H1 (cell line): ENCODE results near the gene NLRC3. TPM values are rescaled to one million over a fixed set of nuclear protein-coding genes. Genes with fewer than 3 reads are reported as not detected.

ENCODE experiments used
- CTCF ChIA-PET: fragments of 300-600 bp; sonication (Branson Sonifier 250); formaldehyde crosslinking; loops from one replicate; lab custom pipeline; 2021; ENCODE audit not compliant: partially characterized antibody; lab: Charles Lee
- POLR2A ChIA-PET: fragments of 300-600 bp; sonication (Branson Sonifier 250); formaldehyde crosslinking; loops from one replicate; lab custom pipeline; 2021; ENCODE audit warnings: inconsistent platforms; ENCODE audit not compliant: partially characterized antibody; lab: Charles Lee
- DNase-seq, 2 experiments: peaks; one replicate each; pipeline versions ENCODE4 v3.0.0 to v3.0.0-alpha.2; 2010 to 2022; ENCODE audit warnings: low spot score in 2 of 2, low read depth in 1 of 2, mixed read lengths in 1 of 2
- FAIRE-seq: peaks from 2 replicates; lab custom pipeline; 2011; peaks lifted over from hg19 to GRCh38; lab: Jason Lieb, UNC
- H2AFZ ChIP-seq: 2 replicates; pipeline ENCODE4 v1.8.1; 2012; ENCODE audit warnings: low read length, inconsistent platforms
- H2AK5ac ChIP-seq: 2 replicates; pipeline ENCODE4 v1.6.1; 2013; ENCODE audit warnings: low read depth, low read length
- H2BK120ac ChIP-seq: replicated peaks from 2 replicates; pipeline ENCODE3; 2013; ENCODE audit warnings: low read depth, low read length, inconsistent platforms
- H2BK12ac ChIP-seq: 2 replicates; pipeline ENCODE4 v1.6.1; 2013; ENCODE audit warnings: low read depth, low read length
- H2BK15ac ChIP-seq: 2 replicates; pipeline ENCODE4 v1.6.1; 2013; ENCODE audit warnings: low read length
- H2BK20ac ChIP-seq: 2 replicates; pipeline ENCODE4 v1.6.1; 2013; ENCODE audit warnings: low read length
- H2BK5ac ChIP-seq: 2 replicates; pipeline ENCODE4 v1.6.1; 2013; ENCODE audit warnings: low read depth, low read length
- H3K14ac ChIP-seq: 2 replicates; pipeline ENCODE4 v1.6.1; 2013; ENCODE audit warnings: inconsistent platforms; ENCODE audit not compliant: insufficient read length
- H3K18ac ChIP-seq: 2 replicates; pipeline ENCODE4 v1.6.1; 2013; ENCODE audit warnings: low read length; ENCODE audit errors: extremely low read depth
- H3K23ac ChIP-seq: 2 replicates; pipeline ENCODE4 v1.6.1; 2013; ENCODE audit warnings: inconsistent platforms; ENCODE audit not compliant: insufficient read length
- H3K23me2 ChIP-seq: 2 replicates; pipeline ENCODE4 v1.6.1; 2013; ENCODE audit warnings: low read depth, low read length
- H3K27ac ChIP-seq: 2 replicates; pipeline ENCODE4 v1.6.1; 2011; ENCODE audit warnings: low read depth, low read length, inconsistent platforms
- H3K27me3 ChIP-seq, 4 experiments: replicated peaks in 1 of 4; 1 replicate in 1 of 4; 2 replicates in 3 of 4; pipeline versions ENCODE4 v1.6.1 to v1.8.1; 2011 to 2013; ENCODE audit warnings: low read length in 3 of 4, mild to moderate bottlenecking in 3 of 4, inconsistent platforms in 2 of 4, mixed read lengths in 2 of 4, moderate library complexity in 1 of 4; ENCODE audit not compliant: control insufficient read depth in 3 of 4, insufficient read depth in 3 of 4; ENCODE audit errors: extremely low read depth in 1 of 4
- H3K36me3 ChIP-seq, 4 experiments: 2 replicates each; pipeline versions ENCODE4 v1.6.1 to v1.8.1; 2011 to 2013; ENCODE audit warnings: mild to moderate bottlenecking in 4 of 4, low read length in 3 of 4, moderate library complexity in 2 of 4, control low read depth in 1 of 4, inconsistent platforms in 1 of 4; ENCODE audit not compliant: insufficient read depth in 4 of 4, control insufficient read depth in 2 of 4
- H3K4ac ChIP-seq: replicated peaks from 2 replicates; pipeline ENCODE3; 2013; ENCODE audit warnings: low read length, low read depth, mixed read lengths, inconsistent platforms; ENCODE audit not compliant: insufficient read length
- H3K4me1 ChIP-seq, 4 experiments: replicated peaks in 1 of 4; 1 replicate in 1 of 4; 2 replicates in 3 of 4; pipeline versions ENCODE4 v1.6.1 to v1.8.1; 2011 to 2013; ENCODE audit warnings: low read length in 3 of 4, inconsistent platforms in 2 of 4, mixed read lengths in 1 of 4; ENCODE audit not compliant: insufficient read depth in 4 of 4, control insufficient read depth in 3 of 4
- H3K4me2 ChIP-seq, 2 experiments: 2 replicates each; pipeline versions ENCODE4 v1.6.1 to v1.8.1; 2011 to 2013; ENCODE audit warnings: low read depth in 2 of 2, low read length in 2 of 2, control low read depth in 1 of 2, inconsistent platforms in 1 of 2, mild to moderate bottlenecking in 1 of 2; ENCODE audit not compliant: insufficient read depth in 1 of 2
- H3K4me3 ChIP-seq, 4 experiments: fragments of 200-600, 300-600 bp in 1 of 4; sonication (generic), shearing (Covaris generic), sonication (Bioruptor Twin) in 1 of 4; 2 replicates each; pipeline versions ENCODE4 v1.5.1 to v1.8.1; 2011 to 2016; ENCODE audit warnings: low read length in 4 of 4, low read depth in 3 of 4, control low read depth in 2 of 4, inconsistent platforms in 2 of 4, mild to moderate bottlenecking in 2 of 4, mixed read lengths in 1 of 4, moderate library complexity in 1 of 4; ENCODE audit not compliant: insufficient read depth in 2 of 4; ENCODE audit errors: extremely low read depth in 1 of 4
- H3K56ac ChIP-seq: replicated peaks from 2 replicates; pipeline ENCODE3; 2013; ENCODE audit warnings: low read depth, mild to moderate bottlenecking, mixed read lengths, low read length, inconsistent platforms; ENCODE audit not compliant: insufficient read length
- H3K79me1 ChIP-seq: 2 replicates; pipeline ENCODE4 v1.6.1; 2013; ENCODE audit warnings: low read depth, low read length, control low read depth
- H3K79me2 ChIP-seq, 2 experiments: 2 replicates each; pipeline versions ENCODE4 v1.6.1 to v1.8.1; 2012 to 2013; ENCODE audit warnings: low read length in 2 of 2, mild to moderate bottlenecking in 2 of 2, inconsistent platforms in 1 of 2; ENCODE audit not compliant: insufficient read depth in 2 of 2, control insufficient read depth in 1 of 2
- H3K9ac ChIP-seq, 4 experiments: replicated peaks in 1 of 4; 1 replicate in 1 of 4; 2 replicates in 3 of 4; pipeline versions ENCODE4 v1.6.1 to v1.8.1; 2011 to 2013; ENCODE audit warnings: low read depth in 3 of 4, low read length in 3 of 4, control low read depth in 2 of 4, mild to moderate bottlenecking in 2 of 4, moderate library complexity in 2 of 4, inconsistent platforms in 1 of 4; ENCODE audit errors: extremely low read depth in 1 of 4
- H3K9me3 ChIP-seq, 2 experiments: 2 replicates each; pipeline versions ENCODE4 v1.6.1 to v1.8.1; 2012 to 2013; ENCODE audit warnings: mild to moderate bottlenecking in 2 of 2, moderate library complexity in 2 of 2, control low read depth in 1 of 2, inconsistent platforms in 1 of 2, low read depth in 1 of 2, low read length in 1 of 2, mixed read lengths in 1 of 2; ENCODE audit not compliant: insufficient read depth in 2 of 2
- H4K20me1 ChIP-seq, 2 experiments: replicated peaks in 1 of 2; 2 replicates each; pipeline versions ENCODE3 to v1.8.1; 2011 to 2013; ENCODE audit warnings: inconsistent platforms in 2 of 2, low read length in 2 of 2, mild to moderate bottlenecking in 1 of 2; ENCODE audit not compliant: insufficient read depth in 2 of 2, control insufficient read depth in 1 of 2
- H4K5ac ChIP-seq: 2 replicates; pipeline ENCODE4 v1.6.1; 2013; ENCODE audit warnings: low read length, low read depth, mixed read lengths, inconsistent platforms; ENCODE audit not compliant: insufficient read length
- H4K8ac ChIP-seq: 2 replicates; pipeline ENCODE4 v1.8.0; 2013; ENCODE audit warnings: mild to moderate bottlenecking, moderate library complexity, low read length, inconsistent platforms; ENCODE audit not compliant: insufficient read depth; ENCODE audit errors: extremely low read depth
- H4K91ac ChIP-seq: replicated peaks from 2 replicates; pipeline ENCODE3; 2013; ENCODE audit warnings: low read length, mixed read lengths, inconsistent platforms; ENCODE audit not compliant: insufficient read length
- BRCA1 ChIP-seq: IDR thresholded peaks from 2 replicates; pipeline ENCODE4 v1.6.1; 2012; ENCODE audit warnings: low read depth, low read length, improper control_type of control experiment
- CEBPB ChIP-seq: IDR thresholded peaks from 2 replicates; pipeline ENCODE4 v1.6.1; 2012; ENCODE audit warnings: low read depth, low read length
- CHD1 ChIP-seq: IDR thresholded peaks from 2 replicates; pipeline ENCODE4 v1.6.1; 2012; ENCODE audit warnings: low read depth, low read length, improper control_type of control experiment
- CHD2 ChIP-seq: IDR thresholded peaks from 2 replicates; pipeline ENCODE4 v1.6.1; 2012; ENCODE audit warnings: low read length, improper control_type of control experiment
- CTCF ChIP-seq, 3 experiments: IDR thresholded peaks; 1 replicate in 2 of 3; 2 replicates in 1 of 3; pipeline versions ENCODE4 v1.5.1 to v1.6.1; 2011; ENCODE audit warnings: low read length in 3 of 3, mild to moderate bottlenecking in 3 of 3, inconsistent platforms in 2 of 3, low read depth in 1 of 3, moderate library complexity in 1 of 3; ENCODE audit not compliant: insufficient read depth in 1 of 3; ENCODE audit errors: control extremely low read depth in 1 of 3
- EZH2 ChIP-seq: fragments of 200-600 bp; sonication (generic); IDR thresholded peaks from 2 replicates; pipeline ENCODE4 v1.7.1; 2012; ENCODE audit warnings: low read depth, mild to moderate bottlenecking, moderate library complexity, low read length, inconsistent platforms; ENCODE audit not compliant: severe bottlenecking
- NANOG ChIP-seq: IDR thresholded peaks from 2 replicates; pipeline ENCODE4 v1.6.1; 2011; ENCODE audit warnings: low read length, low read depth, mild to moderate bottlenecking, inconsistent platforms; ENCODE audit not compliant: insufficient read depth, poor library complexity, severe bottlenecking
- RXRA ChIP-seq: IDR thresholded peaks from 2 replicates; pipeline ENCODE4 v1.6.1; 2011; ENCODE audit warnings: low read depth, mild to moderate bottlenecking, low read length, moderate library complexity; ENCODE audit not compliant: insufficient read depth
- SP2 ChIP-seq: IDR thresholded peaks from 2 replicates; pipeline ENCODE4 v1.6.1; 2012; ENCODE audit warnings: mild to moderate bottlenecking, low read length, inconsistent platforms
- SUZ12 ChIP-seq: fragments of 200-600 bp; sonication (generic); IDR thresholded peaks from 2 replicates; pipeline ENCODE4 v1.6.1; 2012; ENCODE audit warnings: mild to moderate bottlenecking, inconsistent platforms, low read length, moderate library complexity, mixed read lengths
- TBP ChIP-seq: IDR thresholded peaks from 2 replicates; pipeline ENCODE4 v1.6.1; 2011; ENCODE audit warnings: low read depth, low read length, improper control_type of control experiment
- ZNF274 ChIP-seq: IDR thresholded peaks from 2 replicates; pipeline ENCODE4 v1.7.0; 2012; ENCODE audit warnings: low read length, borderline replicate concordance; ENCODE audit errors: extremely low read depth
- WGBS, 2 experiments: shearing (Covaris generic) in 1 of 2; methylation state at CpG; one replicate each; pipeline versions ENCODE4 v1.1.6 to v1.1.7; 2013 to 2015; ENCODE audit warnings: low lambda C conversion rate in 2 of 2, mixed read lengths in 2 of 2, inconsistent platforms in 1 of 2, low coverage in 1 of 2, missing lambda C conversion rate in 1 of 2; ENCODE audit not compliant: insufficient replicate concordance in 2 of 2, insufficient coverage in 1 of 2, insufficient read length in 1 of 2; ENCODE audit errors: extremely low coverage in 1 of 2, missing lambda C conversion rate in 1 of 2; 5-methylcytosine and 5-hydroxymethylcytosine counted together
- polyA plus RNA-seq, 7 experiments: library from polyadenylated mRNA; depleted of rRNA in 3 of 7; stranded (reverse) in 5 of 7; unstranded in 2 of 7; fragments of >200 nt in 5 of 7; fragments of 200-250 nt in 2 of 7; gene quantifications; 1 replicate in 5 of 7; 2 replicates in 1 of 7; 4 replicates in 1 of 7; pipeline versions ENCODE4 v1.2.1 to v1.2.3, GENCODE V29; 2011 to 2013; ENCODE audit warnings: missing spikeins in 2 of 7, mixed read lengths in 2 of 7
- total RNA-seq: library from RNA; stranded (reverse); fragmentation: NEBNext Ultra II Directional; extraction: Animal tissue kit (Norgen Biotek cat#: 25700); gene quantifications from 2 replicates; pipeline ENCODE4 v1.2.1, GENCODE V29; 2021

NLRC3 gene
- total and polyA plus RNA-seq, 2 of the 8 experiments (the other 6 are each of a cell fraction or from before 2014, with no cell fraction given) = 0.18 to 0.20 TPM

- 93% methylated on average over 4 of the region's 4 CpGs; no CpG with 5 or more reads in 1 of the 2 experiments for WGBS, 2 experiments
- Histone ChIP-seq H4K5ac (no peak overlapping the region), H3K9ac (no peak overlapping the region), H3K18ac (no peak overlapping the region), H3K79me1 (no peaks in the 10 kb centered on the region), H2BK15ac (no peak overlapping the region), H3K4me3 (no peak overlapping the region), H2AK5ac (no peak overlapping the region), H3K4me1 (no peaks in the 10 kb centered on the region), H2BK12ac (no peak overlapping the region), H3K36me3 (peaks cover 0 to 37% (median 11%) of the 10 kb centered on the region in 4 experiments; a peak in 7 of 8 replicates), H4K8ac (no peak overlapping the region), H2BK20ac (no peak overlapping the region), H3K4ac (no peak overlapping the region), H3K56ac (no peak overlapping the region), H3K27ac (no peak overlapping the region), H4K20me1 (no peaks in the 10 kb centered on the region), H2BK5ac (no peak overlapping the region), H3K23me2 (no peaks in the 10 kb centered on the region), H2BK120ac (no peak overlapping the region), H3K4me2 (no peak overlapping the region), H3K23ac (no peak overlapping the region), H3K14ac (no peak overlapping the region), H3K27me3 (no peaks in the 10 kb centered on the region), H2AFZ (no peak overlapping the region), H3K9me3 (no peaks in the 10 kb centered on the region), H4K91ac (no peak overlapping the region), H3K79me2 (no peaks in the 10 kb centered on the region)
- ChIA-PET CTCF (interaction anchor here (1.6 kb wide), 1 partner anchor 11 kb away, joined by 5 read pairs; no protein-coding TSS in a partner anchor), POLR2A (no interaction called here)
- FAIRE-seq = no peak
- no peak for DNase-seq
- no peak for TF ChIP-seq RXRA
- TF ChIP-seq CHD1 = no peak
- TF ChIP-seq CTCF (IDR thresholded peaks at IDR 0.05; ENCODE audit: control extremely low read depth in 1 of 3, insufficient read depth in 1 of 3, low read depth in 1 of 3, low read length in 3 of 3) = no peak
- TF ChIP-seq ZNF274 = no peak
- no peak for TF ChIP-seq TBP
- TF ChIP-seq EZH2 = no peak
- TF ChIP-seq NANOG = no peak
- no peak for TF ChIP-seq BRCA1
- no peak for TF ChIP-seq CEBPB
- TF ChIP-seq CHD2 = no peak
- no peak for TF ChIP-seq SUZ12
- no peak for TF ChIP-seq SP2
Measured at GRCh38 chr16:3515897-3516296, 61.3 kb downstream of the NLRC3 start.
